ENCODE measurements around the gene GPR35.

DNA sequence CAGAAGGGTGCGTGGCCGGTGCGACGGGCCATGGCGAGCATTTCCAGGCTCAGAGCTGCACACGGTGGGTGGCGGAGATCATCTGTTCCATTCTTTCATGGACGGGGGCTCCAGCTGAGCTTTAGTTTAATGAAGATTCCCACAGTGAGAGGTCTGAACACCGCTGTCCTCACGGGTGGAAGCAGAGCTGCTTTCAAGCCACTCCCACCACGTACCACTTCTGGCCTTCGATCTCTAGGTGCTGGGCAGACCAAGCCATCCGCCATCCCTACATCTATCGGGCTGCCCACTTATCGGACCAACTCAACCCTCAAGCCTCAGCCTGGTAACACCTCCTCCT lies 18.5 kb downstream of the GPR35 start:
- no peak for TF ChIP-seq KLF13 (CRISPR knock-in tag; IDR thresholded peaks at IDR 0.05)
- TF ChIP-seq DPF2 (CRISPR knock-in tag; IDR thresholded peaks at IDR 0.05; ENCODE audit: borderline replicate concordance, low read depth) = no peak
- no peak for TF ChIP-seq ZBTB49 (CRISPR knock-in tag; IDR thresholded peaks at IDR 0.05; ENCODE audit: borderline replicate concordance)
- no peak for TF ChIP-seq POLR2A (IDR thresholded peaks at IDR 0.05; ENCODE audit: insufficient read depth in 1 of 2, low read depth in 2 of 2, low read length in 2 of 2)
